Panc1 (cell line): Measurements from ENCODE around the gene PPP2R3A. TPM values are rescaled to one million over a fixed set of nuclear protein-coding genes. Genes with fewer than 3 reads are reported as not detected.

Experiments
- ATAC-seq: fragments of 200-7000 bp; cut with Tn5 transposase; 2 replicates; pipeline ENCODE4 v1.9.1; 2020; ENCODE audit warnings: mild to moderate bottlenecking, moderate library complexity
- BruUV-seq: library from RNA; stranded (reverse); fragments of 400-500 nt; replicated peaks from 2 replicates; lab custom pipeline; 2021; lab: Mats Ljungman, UMichigan
- CTCF ChIA-PET: fragments of 300-600 bp; sonication (Branson Sonifier 250); formaldehyde crosslinking; loops from one replicate; lab custom pipeline; 2022; ENCODE audit warnings: antibody characterized with exemption; lab: Charles Lee
- POLR2A ChIA-PET: fragments of 300-600 bp; sonication (Branson Sonifier 250); formaldehyde crosslinking; loops from one replicate; lab custom pipeline; 2022; ENCODE audit warnings: antibody characterized with exemption; lab: Charles Lee
- DNase-seq: peaks from one replicate; pipeline ENCODE4 v3.0.0-alpha.2; 2010; ENCODE audit warnings: low read depth, low spot score
- H3K27ac ChIP-seq: 2 replicates; pipeline ENCODE4 v1.5.1; 2011; ENCODE audit warnings: mild to moderate bottlenecking, low read length, inconsistent platforms
- H3K27me3 ChIP-seq: fragments of 200-500 bp; sonication (Bioruptor generic); 2 replicates; pipeline ENCODE4 v1.6.0; 2014; ENCODE audit warnings: low read length, inconsistent platforms; ENCODE audit not compliant: control insufficient read depth, insufficient read depth
- H3K36me3 ChIP-seq: fragments of 200-500 bp; sonication (Bioruptor generic); 2 replicates; pipeline ENCODE4 v1.5.1; 2014; ENCODE audit warnings: inconsistent platforms, mild to moderate bottlenecking, low read length, moderate library complexity; ENCODE audit not compliant: control insufficient read depth, insufficient read depth
- H3K4me1 ChIP-seq: 2 replicates; pipeline ENCODE4 v1.5.1; 2011; ENCODE audit warnings: inconsistent platforms, mild to moderate bottlenecking, low read length, moderate library complexity; ENCODE audit not compliant: control insufficient read depth, insufficient read depth
- H3K4me3 ChIP-seq, 2 experiments: 2 replicates each; pipeline ENCODE4 v1.5.1; 2011 to 2012; ENCODE audit warnings: low read depth in 2 of 2, low read length in 2 of 2, mild to moderate bottlenecking in 2 of 2, inconsistent platforms in 1 of 2, moderate library complexity in 1 of 2
- H3K9me3 ChIP-seq: fragments of 200-500 bp; sonication (Bioruptor generic); 2 replicates; pipeline ENCODE4 v1.5.1; 2014; ENCODE audit warnings: low read depth, mild to moderate bottlenecking, inconsistent platforms, low read length, moderate library complexity; ENCODE audit not compliant: control insufficient read depth, insufficient read depth
- CTCF ChIP-seq: fragments of 450-650 bp; IDR thresholded peaks from 2 replicates; pipeline ENCODE4 v1.5.1; 2017; ENCODE audit warnings: mild to moderate bottlenecking
- POLR2AphosphoS5 ChIP-seq: IDR thresholded peaks from 2 replicates; pipeline ENCODE4 v1.6.1; 2012; ENCODE audit warnings: mild to moderate bottlenecking, low read depth, low read length, moderate library complexity
- REST ChIP-seq, 2 experiments: IDR thresholded peaks; 2 replicates each; pipeline ENCODE4 v1.6.1; 2011 to 2012; ENCODE audit warnings: low read depth in 2 of 2, control low read depth in 1 of 2, low read length in 1 of 2, mild to moderate bottlenecking in 1 of 2, moderate library complexity in 1 of 2; ENCODE audit not compliant: insufficient read depth in 1 of 2
- SIN3A ChIP-seq: IDR thresholded peaks from 2 replicates; pipeline ENCODE4 v1.6.1; 2012; ENCODE audit warnings: low read depth, mild to moderate bottlenecking, low read length, moderate library complexity, borderline replicate concordance; ENCODE audit not compliant: insufficient read depth
- TCF7L2 ChIP-seq: IDR thresholded peaks from 2 replicates; pipeline ENCODE4 v1.6.1; 2011; ENCODE audit warnings: mild to moderate bottlenecking, low read depth, low read length, inconsistent platforms
- in situ Hi-C: cut with HindIII; loops from 2 replicates; pipeline ENCODE4 v1.10.0; 2016; ENCODE audit warnings: low sequenced_read_pairs, low pct_unique_long_range_greater_than_20kb
- intact Hi-C: fragments of 100-400 bp; cut with micrococcal nuclease; formaldehyde crosslinking; loops from one replicate; pipeline ENCODE4 v1.10.0; 2022; ENCODE audit not compliant: unreplicated experiment
- total RNA-seq: library from RNA; stranded (reverse); gene quantifications from one replicate; pipeline ENCODE4 v1.2.1, GENCODE V29; 2021; ENCODE audit not compliant: unreplicated experiment

Gene PPP2R3A
- total RNA-seq, 1 experiment from 2014 or later, result 8.1 TPM

GRCh38 chr3:136018876-136019275, 53.3 kb downstream of the PPP2R3A start:
- CTCF ChIA-PET, result no interaction called here
- intact Hi-C loops, result no loop called here
- in situ Hi-C loops, result no loop called here
- no peak overlapping the region for H3K27ac ChIP-seq
- BruUV-seq, result no TSS peak
- H3K4me1 ChIP-seq, result no peaks in the 10 kb centered on the region
- no peaks in the 10 kb centered on the region for H3K36me3 ChIP-seq
- H3K4me3 ChIP-seq, result no peak overlapping the region
- no peaks in the 10 kb centered on the region for H3K27me3 ChIP-seq
- H3K9me3 ChIP-seq, result no peaks in the 10 kb centered on the region
- TF ChIP-seq SIN3A, result no peak
- no peak for TF ChIP-seq CTCF
- POLR2A ChIA-PET, result interaction anchor here (0.5 kb wide), 1 partner anchor 261 kb away, joined by 3 read pairs; no protein-coding TSS in a partner anchor
- DNase-seq (no peak), ATAC-seq (no peak)

GRCh38 chr3:136021803-136022202, 56.3 kb downstream of the PPP2R3A start:
- CTCF ChIA-PET, result no interaction called here
- in situ Hi-C loops, result no loop called here
- intact Hi-C loops, result loop anchor here (10.0 kb wide), 1 partner anchor 587 kb away; no protein-coding TSS in a partner anchor
- H3K4me3 ChIP-seq, result no peak overlapping the region
- no peaks in the 10 kb centered on the region for H3K27me3 ChIP-seq
- TF ChIP-seq SIN3A (no peak), CTCF (no peak), TCF7L2 (no peak), POLR2AphosphoS5 (no peak), REST (IDR thresholded peaks at IDR 0.05; ENCODE audit: insufficient read depth in 1 of 2, low read depth in 2 of 2, low read length in 1 of 2) (no peak)
- no peaks in the 10 kb centered on the region for H3K9me3 ChIP-seq
- no peaks in the 10 kb centered on the region for H3K36me3 ChIP-seq
- BruUV-seq, result no TSS peak
- ATAC-seq (no peak), DNase-seq (no peak)
- no peaks in the 10 kb centered on the region for H3K4me1 ChIP-seq
- H3K27ac ChIP-seq, result no peak overlapping the region
- POLR2A ChIA-PET, result no interaction called here
